Breast epithelium (tissue), 3 donors: ENCODE data around the gene ARTN.

Source experiments
- POLR2A ChIP-seq: fragments of 450-650 bp; IDR thresholded peaks from one replicate; pipeline ENCODE4 v1.6.1; 2016; ENCODE audit warnings: antibody characterized with exemption, mild to moderate bottlenecking, moderate library complexity
- TF ChIP-seq, protein P1 (sequence below), 3 donors: fragments of 450-650 bp; IDR thresholded peaks; one replicate each; pipeline ENCODE4 v1.5.1; 2016 to 2017; ENCODE audit warnings: antibody characterized with exemption in 3 of 3, mild to moderate bottlenecking in 3 of 3, moderate library complexity in 3 of 3

DNA sequence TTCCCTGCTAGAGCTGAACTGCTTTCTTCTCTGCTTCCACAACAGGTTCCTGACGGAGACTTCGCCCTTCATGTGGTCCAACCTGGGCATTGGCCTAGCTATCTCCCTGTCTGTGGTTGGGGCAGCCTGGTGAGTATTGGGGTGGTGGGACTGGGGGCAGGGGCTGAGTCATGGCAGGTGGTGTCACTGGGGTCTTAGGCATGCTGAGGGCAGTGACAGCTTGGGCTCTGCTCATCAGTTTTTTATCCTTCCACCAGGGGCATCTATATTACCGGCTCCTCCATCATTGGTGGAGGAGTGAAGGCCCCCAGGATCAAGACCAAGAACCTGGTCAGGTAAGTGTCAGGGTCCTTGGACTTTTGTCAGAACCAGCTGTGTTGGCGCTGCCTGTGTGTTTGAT is 42.4 kb downstream of the ARTN start:
- TF ChIP-seq POLR2A: no peak
- TF ChIP-seq, protein P1, sequence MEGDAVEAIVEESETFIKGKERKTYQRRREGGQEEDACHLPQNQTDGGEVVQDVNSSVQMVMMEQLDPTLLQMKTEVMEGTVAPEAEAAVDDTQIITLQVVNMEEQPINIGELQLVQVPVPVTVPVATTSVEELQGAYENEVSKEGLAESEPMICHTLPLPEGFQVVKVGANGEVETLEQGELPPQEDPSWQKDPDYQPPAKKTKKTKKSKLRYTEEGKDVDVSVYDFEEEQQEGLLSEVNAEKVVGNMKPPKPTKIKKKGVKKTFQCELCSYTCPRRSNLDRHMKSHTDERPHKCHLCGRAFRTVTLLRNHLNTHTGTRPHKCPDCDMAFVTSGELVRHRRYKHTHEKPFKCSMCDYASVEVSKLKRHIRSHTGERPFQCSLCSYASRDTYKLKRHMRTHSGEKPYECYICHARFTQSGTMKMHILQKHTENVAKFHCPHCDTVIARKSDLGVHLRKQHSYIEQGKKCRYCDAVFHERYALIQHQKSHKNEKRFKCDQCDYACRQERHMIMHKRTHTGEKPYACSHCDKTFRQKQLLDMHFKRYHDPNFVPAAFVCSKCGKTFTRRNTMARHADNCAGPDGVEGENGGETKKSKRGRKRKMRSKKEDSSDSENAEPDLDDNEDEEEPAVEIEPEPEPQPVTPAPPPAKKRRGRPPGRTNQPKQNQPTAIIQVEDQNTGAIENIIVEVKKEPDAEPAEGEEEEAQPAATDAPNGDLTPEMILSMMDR (IDR thresholded peaks at IDR 0.05): no peak
